AG09319 (cell line): Measurements from ENCODE around the gene PRKG1.
"Not testable (repeated sequence)": the region's sequence is repeated elsewhere in the genome, so short reads cannot be mapped to it uniquely, and the experiment has no call there.

Source experiments
- DNase-seq: peaks from one replicate; pipeline ENCODE4 v3.0.0-alpha.2; 2010; ENCODE audit warnings: low read depth; ENCODE audit errors: extremely low read depth
- CTCF ChIP-seq: IDR thresholded peaks from 2 replicates; pipeline ENCODE4 v1.5.1; 2011; ENCODE audit warnings: low read depth, mild to moderate bottlenecking, inconsistent platforms, low read length, moderate library complexity

The PRKG1 gene

GRCh38 chr10:51574248-51575048, 500.2 kb downstream of the PRKG1 start:
- TF ChIP-seq CTCF = no peak
- no peak for DNase-seq

DNA sequence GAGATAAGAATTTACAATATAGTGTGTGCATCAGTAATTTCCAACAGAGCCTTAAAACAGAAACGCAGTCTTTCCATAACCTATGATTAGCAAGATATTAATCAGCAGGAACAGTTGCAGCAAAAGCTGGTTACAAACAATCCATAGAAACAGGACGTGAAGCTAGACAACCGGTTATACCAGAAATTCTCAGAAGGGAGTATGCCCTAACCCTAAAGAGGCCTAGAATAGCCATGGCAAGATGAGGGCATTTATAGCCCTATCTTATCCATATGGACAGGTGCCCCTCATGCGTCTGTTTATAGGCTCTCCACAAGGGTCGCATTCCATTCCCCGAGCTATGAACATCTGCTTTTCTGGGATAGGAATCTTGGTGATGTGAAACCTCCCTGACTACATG, 506.9 kb downstream of the PRKG1 start:
- not testable (repeated sequence) for DNase-seq

DNA sequence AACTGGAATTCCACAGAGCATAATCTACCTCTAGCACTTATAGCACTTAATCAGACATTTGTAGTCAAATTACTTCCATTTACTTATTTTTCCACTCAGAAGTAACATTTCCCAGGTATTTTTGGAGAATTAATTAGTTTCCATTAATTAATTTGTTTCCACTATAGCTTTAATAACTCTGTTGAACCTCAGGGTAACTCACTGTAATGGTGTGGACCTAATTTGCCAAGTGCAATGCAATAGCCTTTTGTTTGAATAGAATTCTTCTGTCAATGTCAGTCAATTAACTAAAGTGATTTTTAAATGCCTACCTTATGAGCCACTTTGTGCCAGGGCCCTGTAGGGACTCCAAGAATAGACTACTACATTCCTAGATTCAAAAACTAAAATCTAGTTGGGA, 509.7 kb downstream of the PRKG1 start:
- DNase-seq = no peak
- TF ChIP-seq CTCF = no peak

- DNase-seq = no peak
- no peak for TF ChIP-seq CTCF
Measured at GRCh38 chr10:51585742-51586141, 511.5 kb downstream of the PRKG1 start.

- no peak for TF ChIP-seq CTCF
Measured at GRCh38 chr10:51588984-51589383, 514.7 kb downstream of the PRKG1 start.

DNA sequence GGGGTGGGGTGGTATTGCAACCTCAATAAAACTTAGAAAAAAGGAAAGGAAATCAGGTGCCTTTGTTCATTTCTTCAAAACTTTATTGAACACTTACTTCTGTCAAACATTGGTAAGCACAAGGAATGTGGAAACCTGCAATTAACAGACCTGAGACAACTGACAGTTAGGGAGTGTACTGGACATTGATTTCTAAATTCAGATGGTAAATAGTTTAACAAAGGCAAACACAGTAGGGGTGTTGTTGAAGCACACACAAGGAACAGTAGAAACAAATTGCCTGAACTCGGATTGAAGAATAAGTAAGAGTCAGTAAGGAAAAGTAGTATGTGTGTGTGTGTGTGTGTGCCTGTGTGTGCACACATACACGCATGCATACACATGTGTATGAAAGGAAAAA, 516.5 kb downstream of the PRKG1 start:
- no peak for TF ChIP-seq CTCF
- DNase-seq = no peak

More at GRCh38 chr10:51588984-51589383, 514.7 kb downstream of the PRKG1 start:
- no peak for DNase-seq

DNA sequence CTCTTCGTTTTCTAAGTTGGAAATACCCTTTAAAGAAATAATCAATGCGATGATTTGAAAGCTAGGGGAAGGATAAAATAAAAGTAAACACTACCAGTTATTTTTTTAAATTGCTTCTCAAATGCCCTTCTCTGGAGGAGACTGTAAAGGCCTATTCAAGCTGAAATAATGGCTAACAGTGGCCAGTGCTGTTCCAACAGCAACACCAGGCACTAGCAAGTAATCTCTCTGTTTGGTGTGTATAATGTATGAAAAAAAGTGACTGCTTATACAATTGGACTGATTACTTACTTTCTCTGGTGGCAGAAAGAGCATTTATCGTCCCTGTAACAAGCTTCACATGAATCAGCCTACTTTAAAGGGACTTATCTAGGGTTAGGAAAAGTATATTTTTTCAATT, 522.4 kb downstream of the PRKG1 start:
- DNase-seq = no peak
- no peak for TF ChIP-seq CTCF

- TF ChIP-seq CTCF = no peak
- DNase-seq = no peak
Measured at GRCh38 chr10:51599647-51600046, 525.4 kb downstream of the PRKG1 start.
